Measurements from ENCODE around the gene SRGN.
"Not testable (repeated sequence)": the region's sequence is repeated elsewhere in the genome, so short reads cannot be mapped to it uniquely, and the experiment has no call there.

SRGN gene

GRCh38 chr10:69124563-69125268 lies 36.8 kb downstream of the SRGN start:
- DNase-seq (ENCODE audit: low read depth) = peak; percentile 68
- TF ChIP-seq CTCF (conservative IDR thresholded peaks at IDR 0.05; ENCODE audit: control insufficient read depth, insufficient read depth, low read depth, low read length) = no peak

GRCh38 chr10:69125554-69125953 lies 37.7 kb downstream of the SRGN start:
- TF ChIP-seq CTCF (conservative IDR thresholded peaks at IDR 0.05; ENCODE audit: control insufficient read depth, insufficient read depth, low read depth, low read length) = no peak
- no peak for DNase-seq (ENCODE audit: low read depth)
- peak overlapping the region; percentile 72 for H3K4me3 ChIP-seq (ENCODE audit: control insufficient read depth, low read depth, low read length)

More at GRCh38 chr10:69124563-69125268, 36.8 kb downstream of the SRGN start:
- H3K4me3 ChIP-seq (ENCODE audit: control insufficient read depth, low read depth, low read length) = peak overlapping the region; percentile 72

- DNase-seq (ENCODE audit: low read depth) = peak; percentile 28
- TF ChIP-seq CTCF (conservative IDR thresholded peaks at IDR 0.05; ENCODE audit: control insufficient read depth, insufficient read depth, low read depth, low read length) = no peak
- H3K4me3 ChIP-seq (ENCODE audit: control insufficient read depth, low read depth, low read length) = no peak overlapping the region
Measured at GRCh38 chr10:69130251-69130650, 42.3 kb downstream of the SRGN start.

- TF ChIP-seq CTCF (conservative IDR thresholded peaks at IDR 0.05; ENCODE audit: control insufficient read depth, insufficient read depth, low read depth, low read length) = no peak
- no peak overlapping the region for H3K4me3 ChIP-seq (ENCODE audit: control insufficient read depth, low read depth, low read length)
- DNase-seq (ENCODE audit: low read depth) = no peak
Measured at GRCh38 chr10:69139961-69140360, 52.1 kb downstream of the SRGN start.

GRCh38 chr10:69141304-69141703 lies 53.4 kb downstream of the SRGN start:
- DNase-seq (ENCODE audit: low read depth) = no peak
- H3K4me3 ChIP-seq (ENCODE audit: control insufficient read depth, low read depth, low read length) = no peak overlapping the region
- TF ChIP-seq CTCF (conservative IDR thresholded peaks at IDR 0.05; ENCODE audit: control insufficient read depth, insufficient read depth, low read depth, low read length) = no peak

GRCh38 chr10:69142074-69142473 lies 54.2 kb downstream of the SRGN start:
- not testable (repeated sequence) for DNase-seq (ENCODE audit: low read depth)

GRCh38 chr10:69142983-69143382 lies 55.1 kb downstream of the SRGN start:
- no peak for DNase-seq (ENCODE audit: low read depth)
- H3K4me3 ChIP-seq (ENCODE audit: control insufficient read depth, low read depth, low read length) = no peak overlapping the region
- TF ChIP-seq CTCF (conservative IDR thresholded peaks at IDR 0.05; ENCODE audit: control insufficient read depth, insufficient read depth, low read depth, low read length) = no peak

More at GRCh38 chr10:69142074-69142473, 54.2 kb downstream of the SRGN start:
- not testable (repeated sequence) for H3K4me3 ChIP-seq (ENCODE audit: control insufficient read depth, low read depth, low read length)
